CD4-positive, alpha-beta T cell treated with Interleukin-6 for 4 hours (primary cell): ENCODE data around the gene DMRTC2.
"Not testable (repeated sequence)": the region's sequence is repeated elsewhere in the genome, so short reads cannot be mapped to it uniquely, and the experiment has no call there.

Experiments
- DNase-seq: peaks from one replicate; pipeline ENCODE4 v3.0.0-alpha.2; 2020; ENCODE audit warnings: mixed read lengths

Gene DMRTC2

DNA sequence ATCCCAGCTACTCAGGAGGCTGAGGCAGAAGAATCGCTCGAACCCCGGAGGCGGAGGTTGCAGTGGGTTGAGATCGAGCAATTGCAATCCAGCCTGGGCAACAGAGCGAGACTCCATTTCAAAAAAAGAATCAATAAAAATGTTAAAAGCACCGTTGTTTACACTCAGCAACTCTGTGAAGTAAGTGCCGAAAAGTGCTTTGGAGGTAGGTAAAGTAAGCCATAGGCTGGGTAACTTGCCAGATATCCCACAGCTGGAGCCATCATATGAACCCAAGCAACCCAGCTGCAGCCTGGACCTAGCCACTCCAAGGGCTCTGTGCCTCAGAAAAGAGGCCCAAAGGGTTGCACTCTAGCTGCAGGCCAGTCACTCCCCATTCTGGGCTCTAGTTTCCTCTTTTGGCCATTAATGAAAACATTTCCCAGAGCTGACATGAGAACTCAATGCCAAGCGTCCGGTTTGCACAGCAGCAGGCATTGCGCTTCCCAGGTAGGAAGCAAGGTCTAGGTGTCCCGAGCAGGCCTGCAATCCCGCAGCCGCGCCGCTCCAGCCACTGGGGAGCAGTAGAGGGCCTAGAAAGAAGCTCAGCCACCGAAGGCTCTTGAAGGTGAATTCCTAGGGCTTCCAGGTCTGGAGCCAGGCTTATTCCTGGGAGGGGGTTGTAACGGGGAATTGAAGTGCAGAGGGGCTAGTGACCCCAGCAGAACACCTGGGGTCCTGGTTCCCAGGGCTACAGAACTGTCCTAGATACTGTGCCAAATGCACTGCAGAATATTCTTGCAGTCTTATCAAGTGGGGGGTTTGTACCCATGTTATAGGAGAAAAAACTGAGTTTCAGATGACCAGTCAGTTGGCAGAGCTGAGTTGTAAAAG lies 28.2 kb downstream of the DMRTC2 start:
- peak; percentile 79 for DNase-seq

DNA sequence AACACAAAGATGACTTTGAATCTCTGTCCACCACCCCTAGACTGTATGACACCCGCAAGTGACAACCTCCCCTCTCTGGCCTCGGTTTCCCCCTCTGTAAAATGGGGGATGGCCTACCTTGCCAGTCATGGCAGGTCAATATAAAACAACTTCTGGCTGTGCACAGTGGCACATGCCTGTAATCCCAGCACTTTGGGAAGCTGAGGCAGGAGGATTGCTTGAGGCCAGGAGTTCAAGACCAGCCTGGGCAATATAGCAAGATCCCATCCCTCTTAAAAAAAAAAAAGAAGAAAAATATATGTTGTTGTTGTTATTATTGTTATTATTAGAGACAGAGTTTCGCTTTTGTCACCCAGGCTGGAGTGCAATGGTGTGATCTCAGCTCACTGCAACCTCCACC lies 31.1 kb downstream of the DMRTC2 start:
- DNase-seq, result not testable (repeated sequence)

DNA sequence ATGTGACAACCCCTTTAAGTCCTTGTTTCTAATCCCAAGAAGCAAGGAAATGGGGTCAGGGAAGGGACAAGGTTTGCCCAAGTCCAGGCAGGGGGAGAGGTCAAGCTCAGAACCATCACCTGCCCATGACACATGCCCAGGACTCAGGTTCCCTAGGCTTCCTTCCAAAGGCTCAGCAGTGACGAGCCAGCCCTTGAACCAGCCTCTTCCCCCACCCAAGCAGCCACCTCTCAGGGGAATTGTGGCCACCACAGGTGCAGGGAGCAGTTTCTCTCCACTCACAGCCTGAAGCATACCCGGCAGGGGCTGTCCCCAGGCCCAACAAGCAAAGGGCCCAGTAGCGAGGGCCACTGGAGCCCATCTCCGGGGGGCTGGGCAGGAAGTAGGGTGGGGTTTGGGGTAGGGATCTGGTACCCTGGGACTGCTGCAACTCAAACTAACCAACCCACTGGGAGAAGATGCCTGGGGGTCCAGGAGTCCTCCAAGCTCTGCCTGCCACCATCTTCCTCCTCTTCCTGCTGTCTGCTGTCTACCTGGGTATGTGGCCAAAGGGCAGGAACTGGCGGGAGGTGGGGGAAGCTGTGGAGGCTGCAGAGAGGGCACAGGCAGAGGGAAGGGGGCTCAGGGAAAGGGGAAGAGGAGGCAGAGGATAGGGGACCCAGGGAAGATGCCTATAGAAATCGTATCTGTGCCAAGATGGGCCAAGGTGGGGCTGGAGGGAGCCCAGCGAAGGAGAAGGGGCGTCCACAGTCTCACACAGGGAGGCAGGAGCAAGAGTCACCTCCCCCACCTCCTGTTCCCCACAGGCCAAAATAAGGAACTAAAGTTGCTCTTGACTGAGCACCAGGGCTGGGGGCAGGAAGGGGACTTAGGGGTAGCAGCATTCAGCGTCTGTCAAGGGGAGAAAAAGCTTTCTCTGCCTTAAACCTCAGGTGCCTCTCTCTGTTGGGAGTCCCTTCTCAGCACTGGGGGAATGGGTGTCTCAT lies 32.3 kb downstream of the DMRTC2 start, which contains the start of gene CD79A:
Gene CD79A, plus strand, starts transcription at position 433 of the 986 bp plus-strand sequence. Its CDS starts 26 bp downstream, at position 459.
- DNase-seq, result peak; percentile 50

DNA sequence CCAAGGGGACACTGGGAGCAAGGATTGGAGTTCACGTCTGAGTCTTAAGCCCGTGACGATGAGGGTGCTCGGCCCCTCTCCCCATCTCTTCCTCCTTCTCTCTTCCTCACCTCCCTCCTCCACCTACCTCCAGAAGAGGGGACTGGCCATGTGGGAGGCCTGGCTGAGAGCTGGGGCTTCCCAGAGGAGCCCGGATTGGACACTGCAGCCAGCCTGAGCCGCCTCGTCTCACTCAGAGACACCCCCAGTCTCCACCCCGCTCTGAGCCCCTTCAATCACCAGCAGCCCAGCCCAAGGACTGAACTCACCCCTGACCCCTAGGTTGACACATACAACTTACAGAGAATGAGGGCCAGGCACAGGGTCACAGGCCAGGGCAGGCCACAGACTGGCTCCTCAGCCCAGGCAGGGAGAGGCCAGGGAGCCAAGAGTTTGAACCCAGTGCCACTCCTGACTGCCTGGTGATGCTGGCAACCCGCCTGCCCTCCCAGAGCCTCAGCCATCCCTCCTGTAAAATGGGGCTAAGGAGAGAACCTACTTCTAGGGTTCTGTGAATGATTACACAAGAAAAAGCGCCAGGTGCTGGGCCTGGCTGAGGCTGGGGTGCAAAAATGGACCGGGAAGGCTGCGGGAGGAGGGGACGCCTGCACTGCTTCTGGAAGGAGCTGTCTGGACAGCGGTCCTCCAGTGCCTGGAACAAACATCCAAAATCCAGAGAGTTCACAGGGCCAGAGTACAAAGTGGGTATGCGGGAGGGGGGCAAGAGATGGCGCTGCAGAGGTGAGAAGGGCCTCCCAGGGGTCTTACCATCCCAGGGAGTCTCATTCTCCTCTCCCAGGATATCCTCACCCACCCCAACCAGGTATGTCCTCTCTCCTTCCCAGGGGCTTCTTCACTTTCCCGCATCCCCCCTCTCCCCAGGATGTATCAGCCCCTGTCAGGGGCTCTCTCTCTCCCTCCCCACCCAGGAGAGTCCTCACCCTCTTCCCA lies 33.4 kb downstream of the DMRTC2 start:
- no peak for DNase-seq

DNA sequence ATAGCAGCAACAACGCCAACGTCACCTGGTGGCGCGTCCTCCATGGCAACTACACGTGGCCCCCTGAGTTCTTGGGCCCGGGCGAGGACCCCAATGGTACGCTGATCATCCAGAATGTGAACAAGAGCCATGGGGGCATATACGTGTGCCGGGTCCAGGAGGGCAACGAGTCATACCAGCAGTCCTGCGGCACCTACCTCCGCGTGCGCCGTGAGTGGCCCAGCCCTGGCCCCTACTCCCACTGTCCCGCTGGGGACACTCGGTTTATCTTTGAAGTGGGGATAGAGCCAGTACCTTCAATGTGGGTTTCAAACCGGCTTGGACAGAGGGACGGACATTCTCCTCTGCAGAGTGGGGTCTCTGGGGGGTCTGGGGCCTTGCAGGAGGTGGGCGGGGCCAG lies 34.2 kb downstream of the DMRTC2 start:
- no peak for DNase-seq

DNA sequence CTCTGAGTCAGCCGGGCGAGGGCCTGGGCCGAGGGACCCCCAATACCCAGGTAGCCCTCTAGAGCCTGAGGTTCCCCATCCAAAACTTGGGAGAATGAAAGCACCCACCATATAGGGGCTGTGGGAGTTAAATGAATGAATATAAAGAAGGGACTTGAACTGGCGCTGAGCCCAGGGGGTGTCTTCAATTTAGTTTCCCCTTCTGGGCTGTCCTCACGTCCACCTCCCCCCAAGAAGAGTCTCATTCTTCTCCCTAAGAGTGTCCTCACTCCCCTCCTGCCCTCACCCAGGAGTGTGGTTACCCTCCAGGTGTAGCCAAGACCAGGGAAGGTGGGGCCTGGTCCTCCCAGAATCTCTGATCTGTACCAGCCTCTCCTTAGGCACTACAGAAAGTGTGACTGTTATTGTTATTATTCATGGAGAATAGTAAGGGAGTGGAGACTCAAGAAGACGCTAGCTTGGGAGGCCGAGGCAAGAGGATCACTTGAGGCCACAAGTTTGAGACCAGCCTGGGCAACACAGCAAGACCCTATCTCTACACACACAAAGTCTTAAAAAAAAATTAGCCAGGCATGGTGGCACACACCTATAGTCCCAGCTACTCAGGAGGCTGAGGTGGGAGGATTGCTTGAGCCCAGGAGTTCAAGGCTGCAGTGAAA lies 35.0 kb downstream of the DMRTC2 start:
- no peak for DNase-seq

DNA sequence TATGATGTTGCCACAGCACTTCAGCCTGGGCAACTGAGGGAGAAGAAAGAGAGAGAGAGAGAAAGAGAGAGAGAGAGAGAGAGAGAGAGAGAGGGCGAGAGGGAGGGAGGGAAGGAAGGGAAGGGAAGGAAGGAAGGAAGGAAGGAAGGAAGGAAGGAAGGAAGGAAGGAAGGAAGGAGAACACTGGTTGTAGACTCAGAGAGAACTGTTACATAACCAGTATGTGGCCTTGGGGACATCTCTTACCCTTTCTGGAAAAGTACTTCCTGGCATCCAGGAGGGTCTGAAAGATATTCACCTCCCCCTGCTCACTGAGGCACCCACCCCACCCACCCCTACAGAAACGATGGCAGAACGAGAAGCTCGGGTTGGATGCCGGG lies 35.5 kb downstream of the DMRTC2 start:
- no peak for DNase-seq

DNA sequence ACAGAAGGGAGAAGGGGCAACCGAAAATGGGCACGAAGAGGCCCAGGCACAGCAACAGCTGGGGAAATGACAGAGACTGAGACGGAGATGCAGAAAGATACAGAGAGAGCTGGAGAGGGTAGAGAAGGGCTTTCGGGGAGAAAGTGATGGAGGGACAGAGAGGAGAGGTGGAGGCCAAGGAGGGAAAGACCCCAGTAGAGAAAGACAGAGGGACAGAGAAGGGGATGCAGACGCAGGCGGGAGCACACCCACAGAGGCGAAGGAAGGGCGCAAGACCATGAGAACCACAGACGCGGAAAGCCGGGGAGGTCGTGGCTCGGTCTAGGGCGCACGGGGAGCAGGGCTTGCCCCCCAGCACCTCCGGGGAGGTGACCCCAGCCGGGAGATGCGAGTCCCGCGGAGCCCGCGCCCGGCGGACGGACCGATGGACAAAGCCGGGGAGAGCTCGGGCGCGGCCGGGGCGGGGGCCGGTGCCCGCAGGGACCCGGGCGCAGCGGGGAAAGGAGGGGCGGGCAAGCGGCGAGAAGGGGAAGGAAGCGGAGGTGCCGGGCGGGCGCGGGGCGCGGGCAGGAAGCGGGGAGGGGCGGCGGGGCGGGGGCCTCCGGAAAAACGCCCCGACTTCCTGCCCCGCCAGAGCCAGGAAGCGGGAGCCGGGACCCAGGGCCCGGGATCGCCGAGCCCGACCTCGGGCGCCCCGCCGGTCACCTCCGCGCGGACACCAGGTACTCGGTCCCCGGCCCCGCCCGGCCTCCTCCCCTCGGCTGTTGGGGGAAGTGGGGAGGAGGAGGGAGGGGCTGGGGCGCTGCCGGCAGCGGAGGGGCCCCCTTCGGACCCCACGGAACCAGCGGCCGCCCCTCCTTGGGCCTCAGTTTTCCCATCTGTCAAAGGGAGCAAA lies 38.0 kb downstream of the DMRTC2 start, which contains the start of gene ARHGEF1:
Gene ARHGEF1, plus strand, starts transcription at position 617 of the 895 bp plus-strand sequence. CDS start 4,899 bp downstream, outside the sequence.
- DNase-seq, result peak; percentile 79

DNA sequence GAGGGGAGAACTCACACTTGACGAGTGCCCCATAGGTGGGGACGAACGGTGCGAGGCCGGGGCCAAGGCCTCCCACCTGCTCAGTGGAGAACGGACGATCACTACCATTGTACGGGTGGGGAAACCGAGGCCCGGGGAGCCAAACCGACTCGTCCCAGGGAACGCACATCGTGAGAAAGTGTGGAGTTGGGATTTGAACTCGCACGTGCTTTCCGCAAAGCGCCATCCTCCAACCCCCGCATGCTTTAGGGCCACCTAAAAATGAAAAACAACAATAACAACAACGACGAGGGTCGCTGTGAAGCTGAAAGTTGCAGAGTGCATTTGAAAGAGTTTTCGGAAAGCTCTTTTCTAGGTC lies 38.6 kb downstream of the DMRTC2 start:
- no peak for DNase-seq

DNA sequence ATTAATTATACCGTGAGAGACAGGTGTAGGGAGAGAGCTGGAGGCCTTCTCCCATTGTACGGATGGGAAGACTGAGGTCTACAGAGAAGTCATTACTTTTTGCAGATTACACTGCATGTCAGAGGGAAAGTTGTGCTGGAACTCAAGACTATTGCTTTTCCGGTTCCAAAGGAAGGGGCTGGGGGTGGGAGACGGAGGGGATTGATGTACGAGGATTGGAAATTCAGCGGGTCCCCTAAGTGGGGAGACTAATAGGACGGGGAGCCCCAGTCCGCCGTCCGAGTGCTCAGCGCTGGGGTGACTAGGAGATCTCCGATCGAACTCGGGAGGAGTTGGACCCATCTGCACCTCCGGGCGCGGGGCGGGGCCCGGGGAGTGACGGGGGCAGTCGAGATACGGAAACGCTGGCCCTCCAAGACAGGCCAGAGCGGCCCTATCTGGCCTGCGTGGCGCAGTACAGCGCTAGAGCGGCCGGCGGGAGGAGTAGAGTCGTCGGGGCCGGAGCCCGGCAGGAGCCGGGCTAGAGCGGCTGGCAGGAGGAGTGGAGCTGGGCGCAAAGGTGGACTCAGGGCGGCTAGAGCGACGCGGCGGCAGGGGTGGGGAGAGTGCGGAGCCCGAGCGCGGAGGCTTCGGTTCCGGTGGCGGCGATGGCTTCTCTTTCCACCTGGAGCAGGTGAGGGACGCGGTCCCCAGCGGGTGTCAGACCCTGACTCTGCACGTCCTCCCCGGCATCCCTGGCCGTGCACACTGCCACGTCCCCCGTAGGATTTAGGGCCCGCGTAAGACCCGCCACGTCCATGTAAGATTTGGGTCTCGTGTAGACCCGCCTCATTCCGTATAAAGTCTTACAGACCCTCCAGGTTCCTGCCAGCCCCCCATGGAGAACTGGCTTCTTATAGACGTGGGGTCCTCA lies 39.2 kb downstream of the DMRTC2 start:
- DNase-seq, result peak; percentile 91

DNA sequence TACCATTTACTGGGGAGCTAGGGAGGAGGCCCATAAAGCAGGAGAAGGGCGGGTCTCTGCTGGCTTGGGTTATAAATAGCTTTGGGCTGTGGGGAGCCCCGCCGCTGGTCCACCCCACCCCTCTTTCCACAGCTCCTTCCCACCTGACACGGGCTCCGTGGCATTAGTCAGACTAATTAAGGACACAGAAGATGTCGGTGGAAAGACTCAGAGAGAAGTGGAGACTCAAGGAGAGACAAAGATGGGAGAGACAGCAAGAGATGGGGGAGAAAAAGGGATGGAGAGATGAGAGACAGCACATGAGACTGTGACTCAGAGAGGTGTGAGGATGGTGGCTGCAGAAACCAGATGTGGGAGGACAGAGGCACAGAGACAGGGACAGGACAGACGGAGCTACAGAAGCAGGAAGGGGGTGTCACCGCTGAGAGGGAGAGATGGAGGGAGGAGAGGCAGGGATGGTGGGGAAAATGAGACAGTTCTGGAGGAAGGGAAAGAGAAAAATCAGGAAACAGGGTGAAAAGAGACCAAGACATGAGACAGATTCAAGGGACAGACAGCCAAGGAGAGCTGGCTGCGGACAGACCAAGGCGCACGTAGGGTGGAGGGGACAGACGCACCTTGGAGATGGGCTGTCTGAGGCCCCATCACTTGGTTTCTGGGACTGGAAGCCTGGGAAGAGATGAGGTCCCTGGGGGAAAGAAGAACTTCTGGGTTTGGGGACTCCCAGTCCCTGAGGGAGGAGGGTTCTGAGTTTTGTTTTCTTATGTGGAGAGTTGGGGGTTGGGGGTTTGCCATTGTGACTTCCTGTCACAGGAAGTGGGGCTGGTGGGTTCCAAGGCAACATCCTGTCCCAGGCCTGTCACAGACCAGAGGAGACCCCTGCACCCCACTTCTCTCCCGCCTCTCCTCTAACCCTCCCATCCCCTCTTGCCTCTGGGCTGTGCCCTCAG lies 42.2 kb downstream of the DMRTC2 start:
- peak; percentile 83 for DNase-seq

DNA sequence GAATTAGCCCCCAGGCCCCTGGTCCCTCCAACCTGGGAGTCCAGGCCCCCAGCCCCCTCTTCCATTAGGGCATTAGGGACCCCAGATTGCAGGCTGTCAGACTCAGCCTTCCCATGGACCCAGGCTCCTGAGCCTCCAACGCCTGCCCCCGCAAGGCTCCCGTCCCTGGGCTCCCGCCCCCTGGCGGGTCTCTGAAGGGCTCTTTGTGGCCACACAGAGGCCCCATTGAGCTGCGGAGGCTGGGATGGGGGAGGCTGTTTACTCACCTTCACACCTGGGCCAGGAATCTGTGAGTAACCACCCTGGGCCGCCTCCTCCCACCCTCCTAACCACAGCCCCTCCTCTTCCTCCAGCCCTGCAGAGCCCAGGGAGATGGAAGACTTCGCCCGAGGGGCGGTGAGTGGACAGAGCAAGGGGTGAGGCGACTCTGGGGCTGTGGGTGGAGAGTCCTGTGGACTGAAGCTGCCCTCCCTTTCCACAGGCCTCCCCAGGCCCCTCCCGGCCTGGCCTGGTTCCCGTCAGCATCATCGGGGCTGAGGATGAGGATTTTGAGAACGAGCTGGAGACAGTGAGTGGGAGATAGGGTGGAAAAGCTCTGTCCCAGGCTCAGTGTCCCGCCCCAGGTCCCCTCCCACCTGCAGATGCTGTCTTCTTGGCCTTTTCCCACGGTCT lies 43.0 kb downstream of the DMRTC2 start:
- DNase-seq, result peak; percentile 94

DNA sequence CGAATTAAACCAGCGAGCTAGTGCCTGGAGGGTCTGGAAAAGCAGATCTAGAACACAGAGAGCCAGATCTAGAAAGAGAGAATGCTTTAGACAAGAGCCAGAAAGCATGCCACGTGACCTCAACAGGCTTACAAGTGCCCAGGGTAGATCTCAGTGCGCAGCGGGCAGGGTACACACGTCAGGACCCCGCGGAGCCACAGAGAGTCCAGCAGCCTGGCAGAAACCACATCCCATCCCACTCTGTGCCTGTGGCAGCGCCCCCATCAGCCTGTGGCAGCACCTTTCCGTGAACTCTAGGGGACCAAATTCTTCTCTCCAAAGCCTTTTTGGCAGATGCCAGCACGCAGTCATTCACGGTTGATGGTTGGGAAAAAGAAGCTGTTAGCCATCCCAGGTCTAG lies 44.1 kb downstream of the DMRTC2 start:
- peak; percentile 53 for DNase-seq

DNA sequence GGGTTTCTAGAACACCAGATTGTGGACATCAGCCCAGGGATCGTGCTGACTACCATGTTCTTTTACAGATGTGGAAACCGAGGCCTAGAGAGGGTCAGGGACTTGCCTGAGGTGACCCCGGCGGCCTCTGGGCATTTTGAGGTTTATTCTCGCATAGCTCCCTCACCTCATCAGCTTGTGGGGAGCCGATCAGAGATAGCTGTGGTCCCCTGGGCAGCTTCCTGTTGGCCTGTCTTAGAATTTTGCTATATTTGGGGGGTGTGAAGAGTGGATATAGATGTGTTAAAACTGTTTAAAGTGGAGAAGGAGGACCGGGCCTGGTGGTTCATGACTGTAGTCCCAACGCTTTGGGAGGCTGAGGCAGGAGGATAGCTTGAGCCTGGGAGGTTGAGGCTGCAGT lies 45.1 kb downstream of the DMRTC2 start:
- no peak for DNase-seq

DNA sequence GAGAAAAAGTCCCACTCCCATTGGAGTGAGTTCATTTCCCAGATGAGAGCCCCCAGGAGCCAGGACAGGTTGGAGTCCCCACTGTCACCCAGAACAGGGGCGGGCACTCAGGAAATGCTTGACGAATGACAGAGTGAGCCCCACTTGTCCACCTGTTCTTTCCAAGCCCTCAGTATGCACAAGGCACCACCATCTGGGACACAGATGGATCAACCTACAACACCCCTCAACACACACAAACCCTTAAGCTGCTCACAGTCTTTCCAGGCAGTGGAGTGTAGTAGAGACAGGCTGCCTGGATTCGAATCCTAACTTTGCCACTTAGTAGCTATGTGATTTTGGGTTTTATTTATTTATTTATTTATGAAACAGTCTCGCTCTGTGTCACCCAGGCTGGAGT lies 46.1 kb downstream of the DMRTC2 start:
- no peak for DNase-seq

DNA sequence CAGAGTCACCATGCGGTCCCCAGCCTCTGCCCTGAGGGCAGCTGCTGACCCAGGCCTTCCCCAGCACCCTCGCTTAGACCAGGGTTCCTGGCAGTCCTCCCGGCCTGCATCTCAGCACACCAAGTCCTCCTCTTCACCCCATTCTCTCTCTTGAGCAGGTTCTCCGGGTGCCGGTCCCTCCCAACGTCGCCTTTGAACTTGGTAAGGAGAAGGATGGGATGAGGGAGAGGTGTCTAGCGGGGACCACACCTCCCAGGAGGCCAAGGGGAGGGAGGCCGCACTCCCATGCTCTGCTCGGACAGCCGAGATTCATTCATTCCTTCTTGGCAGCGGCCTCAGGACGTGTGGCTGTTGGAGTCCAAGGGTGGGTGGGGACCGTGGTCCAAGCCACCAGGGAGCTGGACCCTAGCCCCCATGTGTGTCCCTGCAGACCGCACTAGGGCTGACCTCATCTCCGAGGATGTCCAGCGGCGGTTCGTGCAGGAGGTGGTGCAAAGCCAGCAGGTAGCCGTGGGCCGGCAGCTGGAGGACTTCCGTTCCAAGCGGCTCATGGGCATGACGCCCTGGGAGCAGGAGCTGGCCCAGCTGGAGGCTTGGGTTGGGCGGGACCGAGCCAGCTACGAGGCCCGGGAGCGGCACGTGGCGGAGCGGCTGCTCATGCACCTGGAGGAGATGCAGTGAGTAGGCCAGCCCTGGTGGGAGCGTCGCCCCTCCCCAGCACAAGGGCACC lies 47.5 kb downstream of the DMRTC2 start:
- DNase-seq, result no peak

DNA sequence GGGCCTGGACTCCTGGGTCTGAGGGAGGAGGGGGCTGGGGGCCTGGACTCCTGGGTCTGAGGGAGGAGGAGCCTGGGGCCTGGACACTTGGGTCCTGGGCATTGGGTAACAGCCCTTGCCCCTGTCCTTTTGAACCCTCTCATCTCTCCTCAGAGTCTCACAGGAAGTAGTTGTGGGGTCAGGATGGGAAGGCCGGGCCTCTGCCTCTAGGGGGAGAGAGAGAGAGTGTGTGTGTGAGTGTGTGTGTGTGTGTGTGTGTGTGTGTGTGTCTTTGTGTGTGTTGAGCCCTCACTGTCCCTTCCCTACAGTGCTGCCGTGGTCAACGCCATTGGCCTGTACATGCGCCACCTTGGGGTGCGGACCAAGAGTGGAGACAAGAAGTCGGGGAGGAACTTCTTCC lies 49.1 kb downstream of the DMRTC2 start:
- DNase-seq, result peak; percentile 44
